GM10847 (cell line): ENCODE measurements around the gene ARMC3.

Experiments used
- POLR2A ChIP-seq: IDR thresholded peaks from 2 replicates; pipeline ENCODE4 v1.6.1; 2011; ENCODE audit not compliant: insufficient read length; ENCODE audit errors: extremely low read depth

Gene ARMC3

DNA sequence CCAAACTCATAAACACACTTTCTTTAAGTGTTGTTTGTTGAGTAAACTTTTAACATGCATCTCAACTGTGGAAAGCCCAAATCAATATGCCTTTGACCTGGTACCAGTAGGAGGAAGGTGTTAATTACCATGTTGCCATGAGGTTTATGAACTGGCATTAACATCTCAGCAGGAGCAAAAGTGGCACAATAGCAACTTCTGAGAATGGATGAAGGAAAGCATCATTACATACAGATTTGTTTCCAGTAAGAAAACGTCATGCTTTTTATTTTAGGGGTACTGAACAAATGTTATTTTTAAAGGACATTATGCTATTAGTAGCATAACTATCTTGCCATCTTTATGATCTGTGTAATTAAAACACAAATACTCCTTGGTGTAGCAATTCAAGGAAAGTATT lies 51.1 kb downstream of the ARMC3 start:
- no peak for TF ChIP-seq POLR2A

DNA sequence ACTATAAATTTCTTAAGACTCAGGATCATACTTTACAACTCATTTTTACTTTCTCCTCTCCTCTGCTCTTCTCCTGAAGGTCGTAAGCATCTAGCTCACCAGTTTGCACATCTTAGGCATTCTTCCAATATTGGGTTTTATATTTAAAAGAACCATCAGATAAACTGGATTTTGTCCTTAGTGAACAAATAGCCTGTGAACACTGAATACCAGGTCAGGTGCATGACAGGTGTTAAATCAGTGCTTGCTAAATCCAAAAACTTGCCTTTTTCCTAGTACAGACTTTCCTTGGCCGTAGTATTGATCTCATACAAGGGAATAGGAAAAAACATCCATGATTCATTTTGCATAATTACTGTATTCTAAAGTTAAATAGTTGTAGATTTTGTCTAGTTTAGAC lies 53.0 kb downstream of the ARMC3 start:
- no peak for TF ChIP-seq POLR2A

DNA sequence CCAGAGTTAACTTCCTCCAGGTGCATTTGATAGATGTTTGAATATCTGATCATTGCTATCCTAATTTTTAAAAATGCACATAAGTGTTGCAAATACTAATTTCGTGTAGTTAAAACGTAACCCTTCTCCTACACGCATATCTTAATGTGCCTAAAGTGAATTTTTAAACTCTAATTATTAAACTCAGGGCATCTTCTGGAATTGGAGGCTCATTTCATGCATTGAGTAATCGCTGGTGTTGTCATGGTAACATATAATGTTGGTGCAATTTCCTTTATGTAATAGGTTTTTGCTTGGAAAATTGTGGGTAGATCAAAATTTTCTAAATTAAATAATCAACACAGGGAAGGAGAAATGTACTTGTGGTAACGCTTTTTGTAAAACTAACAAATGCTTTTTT lies 56.2 kb downstream of the ARMC3 start:
- no peak for TF ChIP-seq POLR2A

DNA sequence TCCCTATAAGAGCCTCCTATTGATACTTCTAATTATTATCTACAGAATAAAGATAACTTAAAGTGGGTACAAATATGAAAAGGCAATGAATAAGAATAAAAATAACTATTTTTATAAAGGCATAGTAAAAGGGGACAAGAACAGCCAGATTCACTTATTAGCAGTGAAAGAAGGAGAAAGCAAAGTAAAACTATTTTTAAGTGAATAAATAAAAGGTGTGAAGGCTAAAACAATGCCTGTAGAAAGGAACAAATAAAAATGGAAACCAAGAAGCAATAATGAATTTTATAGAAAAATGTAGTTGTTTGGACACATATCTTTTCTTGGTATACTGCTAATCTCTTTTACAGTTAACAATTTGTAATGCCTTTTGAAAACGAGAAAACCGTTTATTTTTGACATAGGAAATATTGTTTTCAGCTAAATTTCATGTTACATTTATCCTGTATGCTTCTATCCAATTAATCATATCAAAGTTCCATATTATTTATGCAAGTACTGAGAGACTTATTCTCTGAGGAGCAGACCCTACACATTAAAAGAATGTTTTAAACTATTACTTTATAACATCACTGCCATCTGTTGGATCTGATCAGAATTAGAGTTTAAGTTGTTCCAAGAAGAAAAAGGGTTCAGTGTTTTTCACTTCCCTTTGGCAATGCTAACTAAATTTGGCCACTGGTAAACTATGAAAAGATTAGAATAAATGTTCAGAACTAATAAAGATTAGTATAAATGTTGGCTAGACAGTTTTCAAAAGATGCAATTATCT lies 59.1 kb downstream of the ARMC3 start:
- TF ChIP-seq POLR2A = no peak

DNA sequence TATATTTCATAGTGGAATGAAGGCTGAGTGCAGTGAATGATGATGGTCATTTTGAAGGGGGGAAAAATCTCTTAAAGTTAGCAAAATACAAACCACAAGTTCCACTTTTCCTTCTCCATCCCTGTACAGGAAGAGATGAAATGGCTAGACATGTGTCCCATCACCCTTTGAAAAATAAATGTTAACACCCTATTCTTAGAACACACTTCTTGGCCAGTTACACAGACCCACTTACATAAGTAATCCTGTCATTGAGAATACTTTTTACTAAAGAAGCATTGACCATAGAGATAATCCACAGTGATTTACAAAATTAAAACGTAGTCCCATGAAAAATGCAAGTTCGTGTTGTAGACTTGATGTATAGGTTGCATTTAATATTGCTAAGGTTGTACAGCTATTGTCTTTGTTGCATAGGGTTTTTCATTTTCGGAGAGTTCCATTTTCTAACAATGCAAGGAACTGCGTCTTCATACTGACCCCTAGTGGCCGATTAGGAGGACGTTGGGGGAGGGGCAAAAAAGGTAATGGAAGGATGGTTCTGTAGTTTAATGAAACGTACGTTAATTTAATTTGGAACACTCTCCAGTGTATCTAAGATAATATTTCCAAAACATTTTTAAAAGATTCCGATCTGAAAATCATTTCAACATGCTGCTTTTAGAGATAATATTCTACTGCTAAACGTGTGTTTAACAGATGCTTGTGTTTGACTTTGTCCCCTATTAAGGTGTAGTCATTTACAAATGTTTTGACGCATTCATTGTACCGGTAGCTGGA lies 60.9 kb downstream of the ARMC3 start:
- TF ChIP-seq POLR2A = no peak

DNA sequence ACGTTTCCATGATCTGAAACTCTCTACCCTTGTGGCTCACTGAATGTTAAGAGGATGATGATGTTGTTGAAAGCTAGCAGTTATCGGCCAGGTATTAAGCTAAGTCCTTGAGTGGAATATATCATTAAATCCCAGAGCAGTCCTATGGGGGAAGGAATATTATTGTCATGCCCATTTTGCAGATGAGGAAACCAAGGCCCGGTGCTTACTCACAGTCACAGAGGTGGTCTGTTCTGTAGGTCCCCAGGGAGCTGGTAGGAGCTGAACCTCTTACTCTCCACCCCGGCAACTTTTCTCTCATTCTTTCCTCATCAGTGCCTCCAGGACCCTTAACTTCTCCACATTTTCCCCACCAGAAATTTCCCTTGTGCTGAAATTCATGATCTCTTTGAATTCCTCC lies 62.6 kb downstream of the ARMC3 start:
- no peak for TF ChIP-seq POLR2A

DNA sequence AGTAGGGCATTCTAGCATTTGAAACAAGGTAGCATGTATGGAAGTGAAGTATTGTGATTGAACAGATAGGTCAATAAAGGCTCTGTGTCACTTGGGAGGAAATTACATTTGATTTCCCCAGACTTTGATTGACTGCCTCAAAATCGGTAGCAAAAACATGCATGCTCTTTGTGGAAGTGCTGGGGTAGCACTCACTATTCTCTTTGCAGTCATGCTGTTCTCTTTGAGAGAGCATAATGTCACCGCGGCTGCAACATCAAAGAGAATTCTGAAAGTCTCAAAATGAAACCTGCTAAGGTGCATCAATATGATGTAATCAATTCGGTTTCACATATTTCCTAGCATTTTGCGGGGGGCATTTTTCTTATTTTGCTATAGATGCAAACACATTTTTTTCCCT lies 64.2 kb downstream of the ARMC3 start:
- TF ChIP-seq POLR2A = no peak

DNA sequence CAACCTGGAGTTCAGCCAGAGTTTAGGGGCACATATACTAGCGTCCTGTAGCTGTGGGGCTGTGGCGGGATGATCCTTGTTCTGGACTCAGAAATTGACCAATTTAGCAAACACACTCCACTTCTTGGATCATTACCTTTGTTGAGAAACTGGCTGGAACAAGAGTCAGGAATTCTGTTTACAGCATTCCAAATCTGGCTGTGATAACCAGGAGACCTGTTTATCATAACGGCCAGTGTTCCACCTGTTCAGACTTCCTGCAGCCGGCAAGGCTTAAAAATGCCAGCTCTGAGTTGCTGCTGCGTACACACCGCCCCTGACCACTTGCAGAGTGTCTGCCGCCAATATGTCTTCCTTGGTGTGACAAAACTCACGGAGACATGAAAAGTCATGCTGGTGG lies 64.8 kb downstream of the ARMC3 start:
- TF ChIP-seq POLR2A = no peak

DNA sequence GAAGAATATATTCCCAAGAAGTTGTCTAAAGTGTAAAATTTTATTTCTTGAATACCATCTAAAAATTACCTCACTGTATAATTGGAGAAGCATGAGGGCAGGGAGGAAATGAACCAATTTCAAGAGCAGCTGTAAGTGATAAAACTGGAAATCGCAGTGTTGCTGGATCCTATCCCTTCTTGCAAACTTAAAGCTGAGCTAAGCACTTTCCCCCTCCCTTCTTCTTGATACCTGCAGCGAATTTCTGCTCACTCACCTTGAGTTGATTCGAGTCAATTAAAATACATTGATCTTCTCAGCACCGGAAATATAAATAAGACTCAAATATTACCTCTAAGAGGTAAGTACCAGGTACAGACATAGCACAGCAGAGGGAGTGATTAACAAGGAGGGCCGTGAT lies 65.5 kb downstream of the ARMC3 start:
- TF ChIP-seq POLR2A = no peak

DNA sequence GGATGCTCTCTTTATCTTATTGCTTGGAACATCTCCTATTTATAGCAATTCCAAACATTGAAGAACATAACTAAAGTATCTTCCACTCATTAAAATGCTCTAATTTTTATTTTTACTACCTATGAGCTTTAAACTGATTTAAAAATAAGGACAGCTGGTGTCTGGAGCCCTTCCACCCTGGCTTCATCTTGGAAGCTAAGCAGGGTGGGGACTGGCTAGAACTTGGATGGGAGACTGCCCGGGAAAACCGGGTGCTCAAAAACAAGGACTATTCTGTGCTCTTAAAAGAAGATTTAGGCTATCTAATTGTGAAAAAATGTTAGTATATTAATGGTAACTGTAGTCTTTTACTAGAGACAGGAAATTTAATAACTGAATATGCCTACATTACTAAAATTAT lies 69.2 kb downstream of the ARMC3 start:
- no peak for TF ChIP-seq POLR2A

DNA sequence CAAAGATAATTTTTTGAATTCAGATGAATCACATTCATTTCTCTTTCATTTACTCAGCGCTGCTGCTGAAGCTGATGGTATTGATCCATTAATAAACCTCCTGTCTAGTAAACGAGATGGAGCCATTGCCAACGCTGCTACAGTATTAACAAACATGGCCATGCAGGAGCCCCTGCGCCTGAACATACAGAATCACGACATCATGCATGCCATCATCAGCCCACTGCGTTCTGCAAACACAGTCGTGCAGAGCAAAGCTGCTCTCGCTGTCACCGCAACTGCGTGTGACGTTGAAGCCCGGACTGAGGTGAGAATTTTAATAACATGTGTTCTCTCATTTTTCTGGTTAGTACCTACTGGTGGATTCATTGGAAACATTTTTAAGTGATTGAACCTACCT lies 70.2 kb downstream of the ARMC3 start:
- TF ChIP-seq POLR2A = no peak

DNA sequence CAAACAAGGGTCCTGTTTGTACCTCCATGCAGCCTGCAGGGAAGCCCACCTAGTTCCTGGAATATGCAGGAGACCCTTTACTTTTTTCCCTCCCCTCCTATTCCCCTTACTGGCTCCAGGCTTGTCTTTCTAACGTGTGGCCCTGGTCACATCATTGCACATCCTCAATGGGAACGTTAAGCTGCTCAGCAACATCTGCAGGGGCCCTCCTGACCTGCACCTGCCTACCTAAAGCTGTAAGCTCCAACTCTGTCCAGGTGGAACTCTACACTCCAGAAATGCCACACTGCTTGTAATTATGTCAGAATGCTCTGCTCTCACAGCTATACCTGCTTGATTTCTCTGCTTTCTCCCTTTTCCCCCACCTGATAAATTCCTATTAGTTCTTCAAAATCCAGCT lies 72.1 kb downstream of the ARMC3 start:
- no peak for TF ChIP-seq POLR2A

DNA sequence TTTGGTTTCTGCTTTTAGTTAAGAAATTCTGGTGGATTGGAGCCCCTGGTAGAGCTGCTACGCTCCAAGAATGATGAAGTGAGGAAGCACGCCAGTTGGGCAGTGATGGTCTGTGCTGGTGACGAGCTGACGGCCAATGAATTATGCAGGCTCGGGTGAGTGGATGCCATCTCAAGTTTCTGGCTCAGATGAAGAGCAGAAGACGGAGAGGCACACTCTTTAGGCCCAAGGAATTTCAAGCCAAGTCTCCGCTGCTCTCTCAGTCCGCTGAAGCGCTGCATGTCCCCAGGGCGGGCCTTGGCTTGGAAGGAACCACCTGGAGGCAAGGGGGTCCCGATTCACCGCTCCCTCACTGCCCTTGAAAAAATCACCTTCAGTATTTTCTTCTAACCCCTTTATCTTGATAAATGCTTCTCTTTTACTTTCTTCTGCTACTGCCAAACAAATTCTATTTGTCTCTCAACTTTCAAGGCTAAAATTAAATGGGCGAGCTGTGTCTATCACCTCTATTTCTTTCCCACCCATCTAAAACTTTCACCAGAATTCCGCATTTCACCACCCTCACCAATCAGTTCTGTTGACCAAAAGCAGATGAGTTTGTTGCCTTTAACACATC lies 74.2 kb downstream of the ARMC3 start:
- no peak for TF ChIP-seq POLR2A

DNA sequence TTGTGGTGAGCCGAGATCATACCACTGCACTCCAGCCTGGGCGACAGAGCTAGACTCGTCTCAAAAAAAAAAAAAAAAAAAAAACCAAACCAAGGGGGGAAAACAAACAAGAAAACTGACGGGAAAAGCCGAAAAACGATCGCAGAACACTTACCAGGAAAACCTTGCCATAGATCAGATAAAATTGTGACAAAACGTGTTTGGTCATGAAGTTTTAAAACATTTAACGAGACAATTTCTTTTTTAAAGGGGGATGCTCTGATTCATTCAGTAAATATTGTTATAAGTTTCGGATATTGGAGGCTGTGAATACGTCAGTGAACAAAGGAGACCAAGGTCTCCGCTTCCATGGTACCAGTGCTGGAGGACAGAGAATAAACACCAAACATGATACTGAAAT lies 77.3 kb downstream of the ARMC3 start:
- no peak for TF ChIP-seq POLR2A

DNA sequence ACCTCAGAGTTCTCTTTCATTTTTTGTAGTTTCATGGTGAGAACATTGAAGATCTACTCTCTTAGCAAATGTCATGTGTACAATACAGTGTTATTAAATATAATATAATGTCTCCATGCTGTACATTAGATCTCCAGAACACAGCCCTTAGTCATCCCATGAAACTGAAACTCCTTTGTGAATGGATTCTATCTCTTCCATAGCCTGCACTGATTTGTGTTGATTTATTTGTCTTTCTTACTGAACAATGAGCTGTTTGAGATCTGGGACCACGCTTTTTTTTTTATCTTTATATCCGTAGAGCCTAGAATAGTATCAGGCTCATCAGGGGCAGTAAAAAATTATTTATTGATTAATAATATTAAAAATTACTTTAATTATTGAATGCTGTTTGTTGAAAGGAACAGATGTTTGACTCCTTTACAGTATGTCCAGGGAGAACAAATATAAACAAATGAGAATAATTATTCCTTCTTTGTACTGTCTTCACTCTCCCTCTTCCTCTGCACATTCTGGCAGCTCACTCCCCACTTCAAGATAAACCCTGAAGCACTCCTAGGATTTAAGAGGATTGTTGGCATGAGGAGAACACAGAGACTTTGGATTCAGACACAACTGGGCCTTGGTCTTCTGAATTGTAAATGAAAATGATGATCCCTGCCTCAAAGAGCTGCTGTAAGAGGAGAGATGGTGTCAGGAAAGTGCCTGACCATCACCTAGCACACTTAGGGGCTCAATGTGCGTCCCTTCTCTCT lies 85.9 kb downstream of the ARMC3 start:
- TF ChIP-seq POLR2A = no peak

DNA sequence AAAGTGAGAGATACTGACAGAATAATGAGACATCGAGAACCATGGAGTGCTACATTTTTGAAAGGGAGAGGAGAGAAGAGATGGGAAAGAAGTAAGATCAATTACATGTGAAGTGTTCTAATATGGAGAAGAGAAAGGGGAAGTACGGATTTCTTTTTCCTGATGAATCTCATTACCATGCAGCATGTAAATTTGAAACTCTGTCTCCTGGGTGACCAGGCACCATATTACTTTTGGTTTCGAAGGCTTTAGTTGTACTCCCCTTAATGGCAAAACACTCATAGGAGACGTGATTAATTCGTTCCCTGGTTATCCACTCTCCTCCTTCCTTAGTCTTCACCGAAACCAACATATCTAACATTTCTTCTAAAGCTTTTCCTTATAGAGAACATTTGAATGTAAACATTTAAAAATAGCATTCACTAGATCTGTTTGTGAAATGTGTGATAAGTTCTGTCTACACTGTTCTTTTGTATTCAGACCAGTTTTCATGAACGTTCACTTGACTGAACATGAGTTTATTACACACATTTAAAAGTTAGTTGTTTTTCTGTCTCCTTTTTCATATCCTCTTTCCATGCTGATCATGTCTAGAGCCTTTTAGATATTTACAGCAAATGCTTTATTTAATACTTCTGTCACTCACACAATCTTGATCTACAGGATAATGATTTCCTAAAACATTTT lies 87.3 kb downstream of the ARMC3 start:
- no peak for TF ChIP-seq POLR2A

DNA sequence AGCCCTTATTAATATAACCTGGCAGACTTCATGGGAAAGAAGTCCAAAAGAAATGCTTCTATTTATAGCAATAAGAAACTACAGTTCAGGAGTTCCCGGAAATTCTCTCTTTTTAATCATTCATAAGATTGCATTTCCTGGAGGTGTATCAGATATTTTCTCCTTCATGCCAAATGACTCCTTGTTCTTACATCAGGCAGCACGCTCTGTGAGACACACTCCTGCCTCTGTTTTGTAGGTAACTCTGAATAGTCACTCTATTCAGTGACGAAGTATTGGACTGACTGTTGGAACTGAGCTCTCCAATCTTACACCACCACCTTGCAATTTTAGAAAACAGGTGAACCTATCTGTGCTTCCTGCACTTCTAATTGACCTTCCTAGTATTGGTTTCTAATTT lies 88.8 kb downstream of the ARMC3 start:
- TF ChIP-seq POLR2A = no peak
